Body of pancreas (tissue), 4 donors: ENCODE measurements around the gene CD248.

ENCODE experiments used
- CTCF ChIP-seq, 7 experiments: fragments of 450-650 bp in 4 of 7; fragments of 200-600 bp in 3 of 7; sonication (generic) in 3 of 7; IDR thresholded peaks; one replicate each; pipeline ENCODE4 v1.5.1; 2016 to 2019; ENCODE audit warnings: antibody characterized with exemption in 7 of 7
- POLR2A ChIP-seq, 3 donors: fragments of 450-650 bp; IDR thresholded peaks; one replicate each; pipeline ENCODE4 v1.6.1; 2016; ENCODE audit warnings: antibody characterized with exemption in 3 of 3, mild to moderate bottlenecking in 2 of 3

- TF ChIP-seq CTCF (IDR thresholded peaks at IDR 0.05) (no peak), POLR2A (IDR thresholded peaks at IDR 0.05) (no peak)
Observed at GRCh38 chr11:66339162-66339675, 22.4 kb upstream of the CD248 start.
